ENCODE measurements around the gene DHRS4.
"Not testable (repeated sequence)": the region's sequence is repeated elsewhere in the genome, so short reads cannot be mapped to it uniquely, and the experiment has no call there.

GRCh38 chr14:23996009-23996408, 42.4 kb downstream of the DHRS4 start:
- not testable (repeated sequence) for TF ChIP-seq CTCF (IDR thresholded peaks at IDR 0.05; ENCODE audit: poor library complexity, severe bottlenecking); EP300 (conservative IDR thresholded peaks at IDR 0.05; ENCODE audit: poor library complexity, severe bottlenecking); POLR2AphosphoS5 (IDR thresholded peaks at IDR 0.05); EZH2 (IDR thresholded peaks at IDR 0.05; ENCODE audit: borderline replicate concordance, insufficient read depth, low read length, poor library complexity, severe bottlenecking); RAD21 (conservative IDR thresholded peaks at IDR 0.05); TAF1 (IDR thresholded peaks at IDR 0.05; ENCODE audit: low read depth); REST (IDR thresholded peaks at IDR 0.05; ENCODE audit: borderline replicate concordance); SMC3 (conservative IDR thresholded peaks at IDR 0.05; ENCODE audit: poor library complexity); MXI1 (conservative IDR thresholded peaks at IDR 0.05; ENCODE audit: poor library complexity, severe bottlenecking)

All from neural cell (in vitro differentiated cells).